IMR-90 (cell line): ENCODE results near the gene AP1S2. TPM values are rescaled to one million over a fixed set of nuclear protein-coding genes. Genes with fewer than 3 reads are reported as not detected.

ENCODE experiments used
- ATAC-seq: fragments of 200-7000 bp; cut with Tn5 transposase; 2 replicates; pipeline ENCODE4 v1.9.1; 2020; ENCODE audit warnings: low read depth, mild to moderate bottlenecking, moderate library complexity
- BruUV-seq: library from RNA; stranded (reverse); fragments of 400-500 nt; replicated peaks from 2 replicates; lab custom pipeline; 2021; lab: Mats Ljungman, UMichigan
- CTCF ChIA-PET: fragments of 300-600 bp; formaldehyde crosslinking; extraction: SDS; loops from one replicate; lab custom pipeline; 2021; ENCODE audit warnings: antibody characterized with exemption; lab: Yijun Ruan, JAX
- POLR2A ChIA-PET: fragments of 300-600 bp; sonication (Branson Sonifier 250); formaldehyde crosslinking; loops from one replicate; lab custom pipeline; 2022; ENCODE audit warnings: antibody characterized with exemption; ENCODE audit not compliant: unreplicated experiment; lab: Charles Lee
- DNase-seq: peaks from one replicate; pipeline ENCODE4 v3.0.0; 2013
- H2AFZ ChIP-seq: replicated peaks from 2 replicates; pipeline ENCODE3; 2013; ENCODE audit warnings: low read length, mild to moderate bottlenecking; ENCODE audit not compliant: poor library complexity
- H2AK5ac ChIP-seq: 2 replicates; pipeline ENCODE4 v1.6.1; 2013; ENCODE audit warnings: low read depth, low read length, inconsistent platforms
- H2AK9ac ChIP-seq: replicated peaks from 2 replicates; pipeline ENCODE3; 2013; ENCODE audit warnings: mild to moderate bottlenecking, low read depth, low read length, moderate library complexity; ENCODE audit not compliant: poor library complexity
- H2BK120ac ChIP-seq: 2 replicates; pipeline ENCODE4 v1.6.1; 2013; ENCODE audit warnings: low read depth, low read length, inconsistent platforms
- H2BK15ac ChIP-seq: 3 replicates; pipeline ENCODE4 v1.6.1; 2013; ENCODE audit warnings: low read depth, low read length, inconsistent platforms
- H2BK20ac ChIP-seq: 2 replicates; pipeline ENCODE4 v1.6.1; 2013; ENCODE audit warnings: low read depth, mild to moderate bottlenecking, inconsistent platforms, low read length, moderate library complexity
- H2BK5ac ChIP-seq: 2 replicates; pipeline ENCODE4 v1.6.1; 2013; ENCODE audit warnings: mild to moderate bottlenecking, low read depth, low read length, inconsistent platforms; ENCODE audit not compliant: poor library complexity, severe bottlenecking
- H3K14ac ChIP-seq: replicated peaks from 2 replicates; pipeline ENCODE4 v1.6.1; 2013; ENCODE audit warnings: low read depth, low read length, inconsistent platforms
- H3K18ac ChIP-seq: 2 replicates; pipeline ENCODE4 v1.6.1; 2013; ENCODE audit warnings: low read depth, low read length, control low read depth
- H3K23ac ChIP-seq: 2 replicates; pipeline ENCODE4 v1.6.1; 2013; ENCODE audit warnings: low read depth, low read length, inconsistent platforms
- H3K27ac ChIP-seq: 2 replicates; pipeline ENCODE4 v1.5.1; 2013; ENCODE audit warnings: mild to moderate bottlenecking, control low read depth, low read length; ENCODE audit not compliant: insufficient read depth
- H3K27me3 ChIP-seq: 2 replicates; pipeline ENCODE4 v1.6.1; 2013; ENCODE audit warnings: low read length; ENCODE audit not compliant: control insufficient read depth, insufficient read depth
- H3K36me3 ChIP-seq: 2 replicates; pipeline ENCODE4 v1.6.1; 2013; ENCODE audit warnings: low read length, mixed read lengths; ENCODE audit not compliant: control insufficient read depth, insufficient read depth
- H3K4ac ChIP-seq: 2 replicates; pipeline ENCODE4 v1.6.1; 2013; ENCODE audit warnings: low read depth, low read length, inconsistent platforms
- H3K4me1 ChIP-seq: 2 replicates; pipeline ENCODE4 v1.6.1; 2013; ENCODE audit warnings: low read length, mixed read lengths; ENCODE audit not compliant: control insufficient read depth, insufficient read depth
- H3K4me2 ChIP-seq: 2 replicates; pipeline ENCODE4 v1.6.1; 2013; ENCODE audit warnings: low read depth, mild to moderate bottlenecking, control low read depth, low read length, moderate library complexity
- H3K4me3 ChIP-seq: 2 replicates; pipeline ENCODE4 v1.5.1; 2013; ENCODE audit warnings: low read depth, mild to moderate bottlenecking, control low read depth, low read length, moderate library complexity; ENCODE audit not compliant: insufficient read depth
- H3K56ac ChIP-seq: 2 replicates; pipeline ENCODE4 v1.6.1; 2013; ENCODE audit warnings: low read length, inconsistent platforms; ENCODE audit not compliant: insufficient read depth; ENCODE audit errors: extremely low read depth
- H3K79me1 ChIP-seq, 2 experiments: 2 replicates each; pipeline ENCODE4 v1.6.1; 2013; ENCODE audit warnings: low read length in 2 of 2, inconsistent platforms in 1 of 2, low read depth in 1 of 2
- H3K9ac ChIP-seq: 2 replicates; pipeline ENCODE4 v1.6.1; 2013; ENCODE audit warnings: low read depth, low read length, control low read depth
- H3K9me1 ChIP-seq: 2 replicates; pipeline ENCODE4 v1.6.1; 2013; ENCODE audit warnings: low read length, inconsistent platforms; ENCODE audit not compliant: insufficient read depth
- H3K9me3 ChIP-seq: 2 replicates; pipeline ENCODE4 v1.6.1; 2013; ENCODE audit warnings: low read length; ENCODE audit not compliant: control insufficient read depth, insufficient read depth
- H4K20me1 ChIP-seq: 2 replicates; pipeline ENCODE4 v1.6.1; 2013; ENCODE audit warnings: low read length, inconsistent platforms; ENCODE audit not compliant: insufficient read depth
- H4K5ac ChIP-seq: 2 replicates; pipeline ENCODE4 v1.6.1; 2013; ENCODE audit warnings: mild to moderate bottlenecking, low read depth, low read length, control low read depth
- H4K8ac ChIP-seq, 2 experiments: 2 replicates each; pipeline ENCODE4 v1.6.1; 2013; ENCODE audit warnings: low read depth in 2 of 2, low read length in 2 of 2, control low read depth in 1 of 2, inconsistent platforms in 1 of 2
- H4K91ac ChIP-seq: 2 replicates; pipeline ENCODE4 v1.6.1; 2013; ENCODE audit warnings: low read depth, low read length, inconsistent platforms; ENCODE audit not compliant: insufficient read depth
- CHD1 ChIP-seq: IDR thresholded peaks from 2 replicates; pipeline ENCODE4 v1.6.1; 2012; ENCODE audit warnings: low read depth, low read length, improper control_type of control experiment
- MAZ ChIP-seq: IDR thresholded peaks from 2 replicates; pipeline ENCODE4 v1.6.1; 2012; ENCODE audit warnings: low read depth, mild to moderate bottlenecking, low read length, improper control_type of control experiment, moderate library complexity, borderline replicate concordance
- RCOR1 ChIP-seq: IDR thresholded peaks from 2 replicates; pipeline ENCODE4 v1.6.1; 2012; ENCODE audit warnings: mild to moderate bottlenecking, low read length, improper control_type of control experiment; ENCODE audit not compliant: insufficient replicate concordance
- USF2 ChIP-seq: fragments of 150-350 bp; IDR thresholded peaks from 2 replicates; pipeline ENCODE4 v1.6.1; 2017; ENCODE audit warnings: mild to moderate bottlenecking, antibody characterized with exemption, low read length, low read depth
- WGBS, 2 experiments: methylation state at CpG; one replicate each; pipeline versions ENCODE4 v1.1.5 to v1.1.7; 2013; ENCODE audit warnings: missing lambda C conversion rate in 2 of 2; ENCODE audit not compliant: insufficient read length in 1 of 2; ENCODE audit errors: extremely low coverage in 2 of 2; 5-methylcytosine and 5-hydroxymethylcytosine counted together
- dilution Hi-C: fragments of 300-500 bp; cut with HindIII; formaldehyde crosslinking; loops from one replicate; pipeline ENCODE4 v1.14.3; 2018; ENCODE audit warnings: low sequenced_read_pairs; ENCODE audit not compliant: unreplicated experiment
- in situ Hi-C: fragments of 300-500 bp; cut with MboI; formaldehyde crosslinking; loops from 3 replicates; pipeline ENCODE4 v1.14.3; 2019; ENCODE audit warnings: low sequenced_read_pairs, inconsistent platforms, mixed read lengths
- intact Hi-C: fragments of 100-400 bp; cut with micrococcal nuclease; formaldehyde crosslinking; loops from 2 replicates; pipeline ENCODE4 v1.10.0; 2022
- polyA plus RNA-seq, 3 experiments: library from polyadenylated mRNA; depleted of rRNA; stranded (reverse); fragments of >200 nt; gene quantifications; 2 replicates each; pipeline ENCODE4 v1.2.3, GENCODE V29; 2012; ENCODE audit warnings: low replicate concordance in 1 of 3
- total RNA-seq: library from RNA; depleted of rRNA; stranded (reverse); fragments of >200 nt; gene quantifications from 2 replicates; pipeline ENCODE4 v1.2.3, GENCODE V29; 2012

AP1S2 gene
- total and polyA plus RNA-seq, 2 of the 4 experiments (the other 2 are of a cell fraction): 28.3 to 46.5 TPM

- TF ChIP-seq RCOR1 (no peak), MAZ (no peak), CHD1 (no peak), USF2 (no peak)
- no peak overlapping the region for H2BK20ac ChIP-seq
- in situ Hi-C loops (no loop called here), intact Hi-C loops (loop anchor here (2.0 to 10.0 kb wide), 2 partner anchors 65 to 181 kb away; partner anchors contain the start of gene ZRSR2), dilution Hi-C loops (no loop called here)
- H3K18ac ChIP-seq: no peak overlapping the region
- H2AFZ ChIP-seq: peak overlapping the region; percentile 91
- no peaks in the 10 kb centered on the region for H4K20me1 ChIP-seq
- H3K27me3 ChIP-seq: peaks cover 4% of the 10 kb centered on the region; the same call in 1 of the 2 replicates
- no peak overlapping the region for H4K5ac ChIP-seq
- H3K9me1 ChIP-seq: no peaks in the 10 kb centered on the region
- ChIA-PET POLR2A (no interaction called here), CTCF (no interaction called here)
- no TSS peak for BruUV-seq
- no peak overlapping the region for H2AK9ac ChIP-seq
- H4K91ac ChIP-seq: no peak overlapping the region
- DNase-seq (no peak), ATAC-seq (no peak)
- H2AK5ac ChIP-seq: no peak overlapping the region
- no peak overlapping the region for H2BK5ac ChIP-seq
- H2BK120ac ChIP-seq: no peak overlapping the region
- no peaks in the 10 kb centered on the region for H3K36me3 ChIP-seq
- H3K4me3 ChIP-seq: peak overlapping the region; percentile 60
- WGBS, 2 experiments: no CpG with 5 or more reads among the region's 16 CpGs
- no peak overlapping the region for H3K56ac ChIP-seq
- H3K14ac ChIP-seq: no peak overlapping the region
- 0 out of 2 replicates have a peak overlapping the region, but pooled peaks have one; percentile 10 for H3K4ac ChIP-seq
- peak overlapping the region; percentile 35 to 46; a peak in 2 of 4 replicates for H4K8ac ChIP-seq
- H3K9me3 ChIP-seq: no peaks in the 10 kb centered on the region
- H2BK15ac ChIP-seq: no peak overlapping the region
- H3K23ac ChIP-seq: 0 out of 2 replicates have a peak overlapping the region, but pooled peaks have one; percentile 39
- peak overlapping the region; percentile 60 for H3K9ac ChIP-seq
- peak overlapping the region; percentile 32 for H3K27ac ChIP-seq
- no peaks in the 10 kb centered on the region for H3K4me1 ChIP-seq
- peak overlapping the region; percentile 84 for H3K4me2 ChIP-seq
- peaks cover 0 to 6% of the 10 kb centered on the region in 2 experiments; a peak in 1 of 4 replicates for H3K79me1 ChIP-seq
These were observed 1.1 kb upstream of the AP1S2 start for GRCh38 chrX:15855568-15856221.
